Esophagus muscularis mucosa (tissue), 2 donors: ENCODE data around the gene CNIH2.

Source experiments
- POLR2A ChIP-seq: fragments of 450-650 bp; IDR thresholded peaks from one replicate; pipeline ENCODE4 v1.6.1; 2017; ENCODE audit warnings: antibody characterized with exemption, moderate library complexity, mild to moderate bottlenecking, low read depth
- POLR2AphosphoS5 ChIP-seq, 2 donors: sonication (generic); formaldehyde crosslinking; IDR thresholded peaks; one replicate each; pipeline ENCODE4 v1.6.1; 2017; ENCODE audit warnings: antibody characterized with exemption in 2 of 2

DNA sequence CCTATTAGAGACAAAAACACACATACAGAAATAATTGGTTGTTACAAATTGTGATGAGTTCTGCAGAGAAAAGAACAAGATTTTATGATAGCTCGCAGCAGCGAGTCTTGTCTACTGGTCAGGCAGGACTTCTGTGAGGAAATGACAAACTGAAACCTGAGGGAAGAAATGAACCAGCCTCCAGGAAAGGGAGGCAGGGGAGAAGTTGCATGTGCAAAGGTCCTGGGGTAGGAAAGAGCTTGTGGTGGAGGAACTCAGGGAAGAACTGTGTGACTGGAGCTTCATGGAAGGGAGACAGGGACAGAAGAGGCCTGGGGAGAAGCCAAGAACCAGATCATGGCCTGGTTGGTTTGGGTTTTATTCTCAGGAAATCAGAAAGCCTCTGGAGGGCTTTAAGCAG, 18.8 kb upstream of the CNIH2 start:
- TF ChIP-seq POLR2AphosphoS5 (IDR thresholded peaks at IDR 0.05): no peak
- no peak for TF ChIP-seq POLR2A
